ENCODE results near the gene MMAB. TPM values are rescaled to one million over a fixed set of nuclear protein-coding genes. Genes with fewer than 3 reads are reported as not detected.

The MMAB gene
- total RNA-seq, 1 experiment from 2014 or later: 24.3 TPM

DNA sequence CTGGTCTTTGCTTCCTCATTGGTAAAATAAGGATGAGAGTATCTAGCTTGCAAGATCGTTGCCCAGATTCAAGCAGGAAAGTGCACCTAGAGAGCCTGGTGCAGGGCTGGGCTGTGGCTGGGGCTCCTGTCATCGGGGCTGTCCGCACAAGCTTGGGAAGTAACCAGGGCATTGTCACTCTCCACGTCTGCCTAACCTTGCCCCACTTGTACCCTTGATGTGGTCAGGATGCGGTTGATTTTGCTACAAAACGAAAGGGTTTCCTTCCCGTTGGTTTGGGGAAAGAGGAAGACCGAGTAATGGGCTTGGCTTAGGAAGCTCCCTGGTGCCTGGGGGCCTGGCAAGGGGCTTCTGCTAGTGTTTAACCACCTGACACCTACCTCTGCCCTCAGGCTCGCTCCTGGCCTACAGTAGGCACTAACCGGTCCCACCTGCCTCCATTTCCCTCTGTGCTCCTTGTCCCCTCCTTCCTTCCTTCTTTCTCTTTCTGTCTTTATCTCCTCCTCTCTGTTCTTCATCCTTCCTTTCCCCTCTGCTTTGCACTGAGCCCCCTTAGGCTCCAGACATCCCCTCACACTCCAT, 22.1 kb upstream of the MMAB start:
- no peak overlapping the region for H3K4me2 ChIP-seq (ENCODE audit: insufficient read depth, insufficient read length, low read length)
- no peak overlapping the region for H4K8ac ChIP-seq (replicated peaks; ENCODE audit: insufficient read length, low read depth, low read length)
- H2BK12ac ChIP-seq (ENCODE audit: insufficient read length, low read depth, low read length): no peak overlapping the region
- H3K23ac ChIP-seq (ENCODE audit: insufficient read length, low read depth, low read length): no peak overlapping the region
- no peak overlapping the region for H3K27ac ChIP-seq (ENCODE audit: insufficient read length, low read depth, low read length)
- Mint-ChIP-seq H3K4me3 (no peak overlapping the region), H3K27me3 (ENCODE audit: low read depth) (no peaks in the 10 kb centered on the region), H3K9me3 (no peaks in the 10 kb centered on the region; a peak in 1 of 5 replicates), H3K36me3 (ENCODE audit: insufficient read depth in 1 of 3, low read depth in 3 of 3) (peaks cover 2 to 20% (median 12%) of the 10 kb centered on the region in 3 experiments; a peak in 4 of 7 replicates), H3K4me1 (peaks cover 11 to 20% of the 10 kb centered on the region in 2 experiments), H3K27ac (no peak overlapping the region; a peak in 1 of 7 replicates)
- H3K14ac ChIP-seq (ENCODE audit: insufficient read depth, low read length): no peak overlapping the region
- H4K5ac ChIP-seq (ENCODE audit: insufficient read length, low read depth, low read length): no peak overlapping the region
- no peak overlapping the region for H3K9ac ChIP-seq (ENCODE audit: extremely low read depth, insufficient read length, low read length)
- no CpG with 5 or more reads among the region's 10 CpGs for WGBS (ENCODE audit: extremely low coverage, insufficient read length, low lambda C conversion rate)
- no peak overlapping the region for H2AFZ ChIP-seq (ENCODE audit: low read length)
- H3K18ac ChIP-seq (ENCODE audit: insufficient read length, low read depth, low read length): no peak overlapping the region
- H4K91ac ChIP-seq (ENCODE audit: insufficient read length, low read depth, low read length): no peak overlapping the region
- H3T11ph ChIP-seq (ENCODE audit: low read length): no peak overlapping the region
- H3K56ac ChIP-seq (ENCODE audit: insufficient read length, low read depth, low read length): no peak overlapping the region
- no peaks in the 10 kb centered on the region for H3K79me2 ChIP-seq (ENCODE audit: insufficient read depth, low read length)
- H2BK20ac ChIP-seq (ENCODE audit: low read depth, low read length, poor library complexity, severe bottlenecking): no peak overlapping the region
- H3K79me1 ChIP-seq (ENCODE audit: insufficient read depth, low read depth, low read length, poor library complexity, severe bottlenecking): no peaks in the 10 kb centered on the region
- no peak overlapping the region for H2BK5ac ChIP-seq (ENCODE audit: insufficient read length, low read length)
- H4K20me1 ChIP-seq (ENCODE audit: control insufficient read depth, insufficient read depth, insufficient read length): no peaks in the 10 kb centered on the region
- no peak overlapping the region for H2BK15ac ChIP-seq (ENCODE audit: low read depth, low read length)
- no peaks in the 10 kb centered on the region for H3K4me1 ChIP-seq (ENCODE audit: insufficient read depth, low read length)
- TF ChIP-seq, protein P1, sequence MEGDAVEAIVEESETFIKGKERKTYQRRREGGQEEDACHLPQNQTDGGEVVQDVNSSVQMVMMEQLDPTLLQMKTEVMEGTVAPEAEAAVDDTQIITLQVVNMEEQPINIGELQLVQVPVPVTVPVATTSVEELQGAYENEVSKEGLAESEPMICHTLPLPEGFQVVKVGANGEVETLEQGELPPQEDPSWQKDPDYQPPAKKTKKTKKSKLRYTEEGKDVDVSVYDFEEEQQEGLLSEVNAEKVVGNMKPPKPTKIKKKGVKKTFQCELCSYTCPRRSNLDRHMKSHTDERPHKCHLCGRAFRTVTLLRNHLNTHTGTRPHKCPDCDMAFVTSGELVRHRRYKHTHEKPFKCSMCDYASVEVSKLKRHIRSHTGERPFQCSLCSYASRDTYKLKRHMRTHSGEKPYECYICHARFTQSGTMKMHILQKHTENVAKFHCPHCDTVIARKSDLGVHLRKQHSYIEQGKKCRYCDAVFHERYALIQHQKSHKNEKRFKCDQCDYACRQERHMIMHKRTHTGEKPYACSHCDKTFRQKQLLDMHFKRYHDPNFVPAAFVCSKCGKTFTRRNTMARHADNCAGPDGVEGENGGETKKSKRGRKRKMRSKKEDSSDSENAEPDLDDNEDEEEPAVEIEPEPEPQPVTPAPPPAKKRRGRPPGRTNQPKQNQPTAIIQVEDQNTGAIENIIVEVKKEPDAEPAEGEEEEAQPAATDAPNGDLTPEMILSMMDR (conservative IDR thresholded peaks at IDR 0.05): no peak
- H2BK120ac ChIP-seq (ENCODE audit: low read depth, low read length, poor library complexity, severe bottlenecking): no peak overlapping the region
- H3K9me3 ChIP-seq (ENCODE audit: control insufficient read depth, low read depth, low read length): no peaks in the 10 kb centered on the region
- no peak for DNase-seq
- H3K23me2 ChIP-seq (ENCODE audit: insufficient read length, low read depth, low read length, poor library complexity, severe bottlenecking): no peaks in the 10 kb centered on the region
- H3K4ac ChIP-seq (ENCODE audit: low read depth, low read length): no peak overlapping the region
- H2AK5ac ChIP-seq (ENCODE audit: insufficient read length, low read length): no peak overlapping the region
- no peaks in the 10 kb centered on the region for H3K27me3 ChIP-seq (ENCODE audit: insufficient read depth, low read length)
